ENCODE data around the gene NDST4. TPM values are rescaled to one million over a fixed set of nuclear protein-coding genes. Genes with fewer than 3 reads are reported as not detected.

Gene NDST4
- total and polyA plus RNA-seq, 2 donors from 2014 or later: not detected

- Histone ChIP-seq H3K9me3 (ENCODE audit: control insufficient read depth in 2 of 3, insufficient read depth in 1 of 3, low read length in 3 of 3) (no peaks in the 10 kb centered on the region), H3K27me3 (ENCODE audit: control insufficient read depth, insufficient read depth, low read length) (no peaks in the 10 kb centered on the region), H3K9ac (ENCODE audit: low read length in 3 of 3) (no peak overlapping the region), H3K4me1 (ENCODE audit: control insufficient read depth in 2 of 3, insufficient read depth in 2 of 3, low read depth in 1 of 3, low read length in 3 of 3) (no peaks in the 10 kb centered on the region), H3K36me3 (ENCODE audit: control insufficient read depth in 2 of 3, insufficient read depth in 3 of 3, low read length in 3 of 3) (no peaks in the 10 kb centered on the region), H3K4me3 (ENCODE audit: low read length in 3 of 3) (no peak overlapping the region), H3K27ac (ENCODE audit: low read depth in 2 of 2, low read length in 2 of 2) (no peak overlapping the region)
- intact Hi-C loops (cut with DNase I): no loop called here
- no peak for FAIRE-seq
- no peak for DNase-seq
- TF ChIP-seq CTCF (IDR thresholded peaks at IDR 0.05; ENCODE audit: borderline replicate concordance, extremely low read depth, insufficient read depth): no peak
These were observed 226.7 kb downstream of the NDST4 start for GRCh38 chr4:114886761-114887160.

DNA sequence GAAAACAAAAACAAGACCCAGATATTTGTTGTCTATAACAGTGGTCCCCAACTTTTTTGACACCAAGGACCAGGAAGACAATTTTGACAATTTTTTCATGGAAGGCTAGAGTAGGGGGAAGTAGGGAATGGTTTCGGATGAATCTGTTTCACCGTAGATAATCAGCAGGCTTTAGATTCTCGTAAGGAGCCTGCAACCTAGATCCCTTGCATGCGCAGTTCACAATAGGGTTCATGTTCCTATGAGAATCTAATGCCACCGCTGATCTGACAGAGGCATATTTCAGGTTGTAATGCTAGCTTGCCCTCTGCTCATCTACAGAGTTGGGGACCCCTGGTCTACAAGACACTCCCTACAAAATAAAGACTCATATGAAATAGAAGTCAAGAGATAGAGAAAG lies 229.8 kb downstream of the NDST4 start:
- intact Hi-C loops (cut with DNase I): no loop called here
- FAIRE-seq: no peak

DNA sequence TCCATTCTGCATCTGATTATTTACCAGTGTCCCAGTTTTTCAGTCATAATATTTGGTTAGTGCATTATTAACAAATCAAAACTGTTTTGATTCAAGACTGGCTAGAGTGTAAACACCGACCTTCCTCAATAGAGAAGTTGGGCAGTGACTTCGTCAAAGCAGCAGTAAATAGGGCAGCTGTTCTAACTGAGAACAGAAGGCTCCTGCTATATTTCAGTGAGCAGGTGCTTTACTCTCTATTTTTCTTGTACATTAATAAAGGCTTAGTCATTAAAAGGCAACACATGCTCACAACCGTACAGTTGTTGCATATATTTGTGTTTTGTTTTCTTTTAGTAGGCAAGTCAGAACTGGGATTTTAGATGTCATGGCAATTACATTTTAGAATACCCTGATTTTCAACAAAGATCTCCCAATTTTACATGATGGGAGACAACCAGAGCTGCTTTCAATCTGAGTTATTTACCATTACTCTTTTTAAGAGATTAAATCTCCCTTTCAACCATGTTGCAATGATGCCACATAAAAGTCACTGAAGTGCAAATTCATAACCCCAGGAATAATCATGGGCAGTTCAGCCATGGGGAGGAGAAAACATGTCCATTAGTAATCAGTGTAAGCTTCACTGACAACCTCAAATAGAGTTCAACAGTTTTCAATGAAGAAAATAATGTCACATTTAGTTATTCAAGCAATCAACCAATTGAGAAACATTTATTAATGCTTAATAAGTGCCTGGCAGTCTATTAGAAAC lies 233.3 kb downstream of the NDST4 start:
- intact Hi-C loops (cut with DNase I): no loop called here
- Histone ChIP-seq H3K27me3 (ENCODE audit: control insufficient read depth, insufficient read depth, low read length) (no peaks in the 10 kb centered on the region), H3K9ac (ENCODE audit: low read length in 3 of 3) (no peak overlapping the region), H3K36me3 (ENCODE audit: control insufficient read depth in 2 of 3, insufficient read depth in 3 of 3, low read length in 3 of 3) (no peaks in the 10 kb centered on the region), H3K9me3 (ENCODE audit: control insufficient read depth in 2 of 3, insufficient read depth in 1 of 3, low read length in 3 of 3) (no peaks in the 10 kb centered on the region), H3K4me3 (ENCODE audit: low read length in 3 of 3) (no peak overlapping the region), H3K27ac (ENCODE audit: low read depth in 2 of 2, low read length in 2 of 2) (no peak overlapping the region), H3K4me1 (ENCODE audit: control insufficient read depth in 2 of 3, insufficient read depth in 2 of 3, low read depth in 1 of 3, low read length in 3 of 3) (no peaks in the 10 kb centered on the region)
- FAIRE-seq (no peak), DNase-seq (peak in 2 of 5 donors; percentile 8 to 22)
- no peak for TF ChIP-seq CTCF (IDR thresholded peaks at IDR 0.05; ENCODE audit: borderline replicate concordance, extremely low read depth, insufficient read depth)

More for the DNA sequence above, 229.8 kb downstream of the NDST4 start:
- Histone ChIP-seq H3K4me1 (ENCODE audit: control insufficient read depth in 2 of 3, insufficient read depth in 2 of 3, low read depth in 1 of 3, low read length in 3 of 3) (no peaks in the 10 kb centered on the region), H3K4me3 (ENCODE audit: low read length in 3 of 3) (no peak overlapping the region), H3K36me3 (ENCODE audit: control insufficient read depth in 2 of 3, insufficient read depth in 3 of 3, low read length in 3 of 3) (no peaks in the 10 kb centered on the region), H3K27me3 (ENCODE audit: control insufficient read depth, insufficient read depth, low read length) (no peaks in the 10 kb centered on the region), H3K9me3 (ENCODE audit: control insufficient read depth in 2 of 3, insufficient read depth in 1 of 3, low read length in 3 of 3) (no peaks in the 10 kb centered on the region), H3K27ac (ENCODE audit: low read depth in 2 of 2, low read length in 2 of 2) (no peak overlapping the region), H3K9ac (ENCODE audit: low read length in 3 of 3) (no peak overlapping the region)
- TF ChIP-seq CTCF (IDR thresholded peaks at IDR 0.05; ENCODE audit: borderline replicate concordance, extremely low read depth, insufficient read depth): no peak
- no peak for DNase-seq

Data from kidney (tissue), 14 donors.